M059J (cell line): Measurements from ENCODE around the gene TCAF2. TPM values are rescaled to one million over a fixed set of nuclear protein-coding genes. Genes with fewer than 3 reads are reported as not detected.
"Not testable (repeated sequence)": the region's sequence is repeated elsewhere in the genome, so short reads cannot be mapped to it uniquely, and the experiment has no call there.

ENCODE experiments used
- DNase-seq: peaks from one replicate; pipeline ENCODE4 v3.0.0-alpha.2; 2012; ENCODE audit warnings: low read depth
- total RNA-seq: library from RNA; depleted of rRNA; stranded (reverse); fragments of >200 nt; shearing (Covaris generic); gene quantifications from 2 replicates; pipeline ENCODE4 v1.2.3, GENCODE V29; 2014; rRNA removed

The TCAF2 gene
- 2.3 and 3.9 TPM in 2 replicates for total RNA-seq

DNA sequence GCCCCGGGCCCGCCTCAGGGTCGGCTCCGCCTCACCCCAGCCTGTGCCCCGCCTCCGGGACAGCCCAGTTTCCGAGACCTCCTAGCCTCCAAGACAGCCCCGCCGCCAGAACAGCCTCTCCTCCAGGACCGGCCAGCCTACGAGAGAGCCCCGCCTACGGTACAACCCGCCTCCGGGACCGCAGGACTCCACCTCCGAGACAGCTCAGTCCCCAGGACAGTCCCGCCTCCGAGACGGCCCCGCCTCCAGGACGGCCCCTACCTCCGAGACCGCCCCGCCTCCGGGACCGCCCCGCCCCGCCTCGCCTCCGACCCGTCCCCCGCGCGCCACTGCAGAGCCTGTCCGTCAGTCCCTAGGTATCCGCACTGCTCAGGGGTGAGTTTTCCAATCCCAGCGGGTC, at the start of gene TCAF2:
Gene TCAF2, plus strand, starts transcription at position 329 of the 400 bp plus-strand sequence.
- DNase-seq: not testable (repeated sequence)

DNA sequence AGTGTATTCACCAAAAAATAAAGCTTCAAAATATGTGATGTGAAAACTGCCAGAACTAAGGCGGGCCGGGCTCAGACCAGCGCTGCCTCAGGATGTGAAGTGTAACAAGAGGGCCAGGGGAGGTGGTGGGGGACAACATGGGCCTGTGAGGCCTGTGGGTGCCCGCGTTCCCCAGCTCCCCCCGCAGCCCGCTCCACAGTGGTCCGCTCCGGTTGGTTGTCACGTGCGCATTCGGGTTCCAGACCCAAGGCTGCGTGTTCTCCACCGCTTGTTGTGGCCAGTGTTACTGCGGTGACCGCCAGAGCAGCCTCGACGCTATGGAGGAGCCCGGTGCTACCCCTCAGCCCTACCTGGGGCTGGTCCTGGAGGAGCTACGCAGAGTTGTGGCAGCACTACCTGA, 49.3 kb upstream of the TCAF2 start, which contains the start of gene CTAGE15:
Gene CTAGE15, plus strand, starts transcription at position 301 of the 400 bp plus-strand sequence. Its CDS starts 17 bp downstream, at position 318.
- not testable (repeated sequence) for DNase-seq

DNA sequence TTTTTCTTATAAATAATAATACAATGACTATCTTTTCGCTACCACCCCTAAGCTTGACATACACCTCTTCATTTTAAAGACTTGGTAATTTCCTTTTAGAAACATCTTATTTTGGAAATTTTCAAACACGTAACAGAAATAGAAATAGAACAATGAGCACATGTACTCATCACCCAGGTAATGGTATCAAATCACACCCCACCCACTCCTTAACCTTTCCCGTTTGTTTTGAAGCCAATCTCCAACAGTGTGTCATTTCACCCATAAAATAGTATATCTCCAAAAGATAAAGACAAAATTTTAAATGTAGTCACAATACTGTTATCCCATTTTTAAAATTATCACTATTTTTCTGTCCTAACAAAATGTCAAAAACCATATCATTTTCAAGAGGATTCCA, 32.6 kb upstream of the TCAF2 start:
- not testable (repeated sequence) for DNase-seq

DNA sequence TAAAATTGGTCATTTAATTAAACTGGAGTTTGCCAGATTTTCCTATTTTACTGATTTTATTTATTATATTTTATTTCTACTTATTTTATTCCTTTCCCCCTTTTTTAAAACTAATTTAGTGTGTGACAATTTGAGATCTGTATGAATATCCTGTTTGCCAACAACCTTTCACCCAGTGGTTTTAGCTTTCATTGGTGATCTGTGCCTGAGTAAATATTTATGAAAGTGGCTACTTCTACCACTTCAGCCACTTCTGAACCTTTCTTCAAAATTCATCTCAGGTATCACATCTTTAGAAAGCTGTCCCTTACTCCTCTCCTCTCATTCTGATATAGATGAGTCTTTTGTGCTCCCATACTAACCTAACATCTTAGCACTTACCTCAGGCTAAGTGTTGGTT, 30.9 kb upstream of the TCAF2 start:
- not testable (repeated sequence) for DNase-seq

DNA sequence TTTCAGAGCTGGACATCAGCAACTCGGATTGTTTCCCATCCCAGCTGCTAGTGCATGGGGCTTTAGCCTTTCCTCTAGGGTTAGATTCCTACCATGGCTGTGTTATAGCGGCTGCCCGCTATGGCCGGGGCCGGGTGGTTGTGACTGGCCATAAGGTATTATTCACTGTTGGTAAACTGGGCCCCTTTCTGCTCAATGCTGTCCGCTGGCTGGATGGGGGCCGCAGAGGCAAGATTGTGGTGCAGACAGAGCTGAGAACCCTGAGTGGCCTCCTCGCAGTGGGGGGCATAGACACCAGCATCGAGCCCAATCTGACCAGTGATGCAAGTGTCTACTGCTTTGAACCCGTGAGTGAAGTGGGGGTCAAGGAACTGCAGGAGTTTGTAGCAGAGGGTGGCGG, 22.7 kb upstream of the TCAF2 start:
- DNase-seq: not testable (repeated sequence)

DNA sequence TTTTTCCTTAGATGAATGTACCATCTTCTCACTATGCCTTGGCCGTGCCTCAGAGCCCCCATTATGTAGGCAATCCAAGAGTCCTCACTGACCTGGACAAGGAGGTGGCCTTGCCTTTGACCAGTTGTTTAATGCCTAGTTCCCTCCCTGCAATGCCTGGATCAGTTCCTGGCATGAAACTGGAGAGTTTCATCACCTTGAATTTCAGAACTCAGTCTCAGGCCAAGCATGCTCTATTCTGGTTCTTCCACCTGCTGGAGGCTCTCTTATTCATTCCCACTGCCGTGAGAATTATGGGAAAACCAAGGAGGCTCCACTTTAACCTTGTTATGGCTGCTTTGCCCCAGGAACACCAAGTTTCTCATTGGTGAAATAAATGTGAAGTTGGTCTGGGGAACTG, 17.2 kb upstream of the TCAF2 start:
- not testable (repeated sequence) for DNase-seq

DNA sequence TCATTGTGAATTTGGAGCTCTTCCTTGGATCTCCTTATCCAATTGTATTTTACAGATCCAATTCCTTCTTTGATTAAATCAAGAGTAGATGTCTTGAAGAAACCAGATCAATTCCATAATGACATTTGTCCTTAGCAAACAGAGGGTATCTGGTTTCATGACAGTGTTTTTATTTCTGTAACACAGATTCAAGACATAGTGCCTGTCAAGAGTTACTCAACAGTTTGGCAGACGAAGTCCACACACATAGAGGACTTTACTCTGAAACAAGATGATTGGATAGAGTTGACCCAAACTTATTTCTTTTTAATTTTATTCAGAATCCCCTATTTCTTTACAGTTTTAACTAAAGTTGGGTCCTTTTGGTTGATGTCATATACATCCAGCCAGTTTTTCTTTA, 14.7 kb upstream of the TCAF2 start:
- DNase-seq: not testable (repeated sequence)

DNA sequence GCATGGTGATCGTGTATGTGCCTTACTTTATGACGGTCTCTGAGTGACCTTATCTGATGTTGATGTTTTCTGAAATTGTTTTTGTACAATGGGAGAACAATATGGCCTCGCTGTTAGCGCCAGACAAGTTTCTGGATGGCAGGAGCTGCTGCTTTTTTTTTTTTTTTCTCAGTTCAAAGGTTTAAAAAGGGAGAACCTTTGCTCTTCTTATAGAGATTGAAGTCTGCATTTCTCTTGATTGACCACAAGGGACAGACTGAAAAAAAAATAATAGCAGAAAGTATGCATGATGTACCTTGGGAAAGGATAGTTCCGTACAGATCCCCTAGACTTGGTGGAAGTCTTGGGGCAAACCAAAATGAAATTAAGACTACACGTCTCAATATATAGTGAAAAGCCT, 5.2 kb upstream of the TCAF2 start:
- not testable (repeated sequence) for DNase-seq

DNA sequence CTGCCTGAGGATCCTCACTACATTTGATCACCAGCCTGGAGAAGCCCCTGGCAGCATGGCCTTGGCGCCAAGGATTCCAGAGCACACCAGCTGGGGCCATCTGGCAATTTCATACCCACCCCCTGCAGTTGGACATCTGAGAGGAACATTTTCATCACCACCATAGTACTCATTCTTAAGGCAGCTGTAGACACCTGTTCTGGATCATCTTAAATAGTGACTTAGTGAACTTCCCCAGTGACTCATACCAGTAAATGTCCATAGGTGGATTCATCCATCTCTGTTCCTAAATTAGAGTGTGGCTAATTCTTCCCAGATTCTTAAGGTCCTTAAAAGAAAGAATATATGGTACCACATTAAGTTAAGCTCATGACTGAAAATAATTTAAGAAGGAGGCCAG, 3.6 kb upstream of the TCAF2 start:
- not testable (repeated sequence) for DNase-seq

DNA sequence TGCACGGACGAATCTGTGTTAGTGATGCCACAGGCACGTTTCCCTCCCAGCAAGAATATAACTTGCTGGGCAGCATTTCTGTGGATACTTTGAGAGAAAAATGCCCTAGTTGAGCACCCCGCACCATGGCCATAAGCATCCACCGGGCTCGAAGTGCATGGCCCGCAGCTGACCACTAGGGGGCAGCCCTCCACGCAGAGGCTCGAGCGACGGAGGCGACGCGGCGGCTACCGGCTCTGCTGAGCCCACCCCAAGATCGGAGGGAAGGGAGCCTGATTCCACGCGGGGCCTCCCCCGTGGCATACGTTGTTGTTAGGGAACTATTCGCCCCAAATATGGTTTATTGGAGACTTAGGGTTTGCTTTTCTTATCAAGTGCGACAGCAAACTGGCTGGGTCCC, 716 bp upstream of the TCAF2 start:
- not testable (repeated sequence) for DNase-seq

DNA sequence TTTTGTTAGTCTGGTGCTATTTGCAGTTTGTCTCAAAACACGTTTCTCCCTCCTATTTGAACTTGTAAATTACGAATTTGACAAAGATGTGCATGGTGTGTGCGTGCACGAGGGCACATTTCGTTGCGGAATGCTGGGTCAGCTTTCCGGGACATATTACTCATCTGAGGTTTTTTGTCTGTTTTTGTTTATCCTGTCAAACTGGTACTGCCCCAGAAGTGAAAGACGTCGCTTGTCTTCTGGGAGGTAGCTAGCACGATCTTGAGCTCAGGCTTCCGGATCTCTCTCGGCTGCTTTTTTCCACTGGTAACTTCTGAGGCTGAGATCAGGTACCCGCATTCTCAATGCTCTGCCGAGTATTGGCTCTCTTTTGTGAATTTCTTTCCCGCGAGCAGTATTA, 401 bp downstream of the TCAF2 start:
- DNase-seq: not testable (repeated sequence)

DNA sequence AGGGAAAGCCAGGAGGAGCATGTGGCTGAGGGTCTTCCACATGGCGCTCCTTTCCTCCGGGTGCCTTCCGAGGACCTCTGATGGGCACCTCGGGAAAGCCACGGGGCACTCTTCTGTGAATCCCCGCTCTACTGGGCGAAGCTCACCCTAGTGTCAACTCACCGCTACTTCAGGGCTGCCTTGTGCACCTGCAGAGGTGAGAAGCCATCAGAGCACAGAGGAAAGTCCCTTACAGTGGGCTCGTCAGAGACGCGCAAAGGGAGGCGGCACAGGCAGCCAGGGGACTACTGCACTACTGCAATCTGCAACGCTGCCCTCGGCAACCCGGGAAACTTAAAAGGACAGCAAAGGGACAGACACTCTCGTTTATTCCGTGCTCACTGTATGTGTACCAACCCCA, 1.4 kb downstream of the TCAF2 start:
- DNase-seq: not testable (repeated sequence)

DNA sequence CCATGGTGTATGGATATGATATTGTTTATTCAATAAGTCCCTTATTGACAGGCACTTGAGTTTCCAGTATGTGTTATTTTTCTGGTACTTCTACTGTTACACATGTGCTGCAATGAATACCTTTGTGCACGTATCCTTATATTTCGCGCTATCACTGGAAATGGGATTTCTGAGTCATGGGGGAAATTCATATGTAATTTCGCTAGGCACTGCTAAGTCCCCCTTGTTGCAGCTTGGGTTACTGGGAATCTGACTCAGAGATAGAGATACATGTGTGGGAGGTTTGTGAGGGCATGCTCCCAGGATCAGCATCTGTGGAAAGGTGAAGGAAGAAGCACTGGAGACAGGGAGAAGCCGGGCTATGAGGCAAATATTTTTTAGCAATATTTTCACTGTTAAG, 9.9 kb downstream of the TCAF2 start:
- DNase-seq: not testable (repeated sequence)

DNA sequence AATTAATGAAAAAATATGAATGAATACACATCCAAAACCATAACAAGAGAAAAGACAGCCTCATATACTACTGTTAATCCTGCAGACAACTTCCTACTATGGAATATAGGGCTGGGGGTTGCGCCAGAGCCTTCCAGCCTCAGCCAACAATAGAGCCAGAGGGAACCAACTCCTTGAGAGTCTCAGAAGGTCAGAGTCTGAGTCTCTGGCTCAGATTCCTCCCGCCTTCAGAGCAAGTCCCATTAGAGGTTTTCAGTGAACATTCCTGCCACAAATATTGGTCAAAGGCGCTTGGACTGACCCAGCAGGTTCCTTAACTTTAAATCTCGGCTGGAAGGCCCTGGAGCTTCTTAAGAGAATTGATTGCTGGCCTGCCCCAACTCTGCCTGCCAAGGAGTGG, 11.7 kb downstream of the TCAF2 start:
- DNase-seq: not testable (repeated sequence)

DNA sequence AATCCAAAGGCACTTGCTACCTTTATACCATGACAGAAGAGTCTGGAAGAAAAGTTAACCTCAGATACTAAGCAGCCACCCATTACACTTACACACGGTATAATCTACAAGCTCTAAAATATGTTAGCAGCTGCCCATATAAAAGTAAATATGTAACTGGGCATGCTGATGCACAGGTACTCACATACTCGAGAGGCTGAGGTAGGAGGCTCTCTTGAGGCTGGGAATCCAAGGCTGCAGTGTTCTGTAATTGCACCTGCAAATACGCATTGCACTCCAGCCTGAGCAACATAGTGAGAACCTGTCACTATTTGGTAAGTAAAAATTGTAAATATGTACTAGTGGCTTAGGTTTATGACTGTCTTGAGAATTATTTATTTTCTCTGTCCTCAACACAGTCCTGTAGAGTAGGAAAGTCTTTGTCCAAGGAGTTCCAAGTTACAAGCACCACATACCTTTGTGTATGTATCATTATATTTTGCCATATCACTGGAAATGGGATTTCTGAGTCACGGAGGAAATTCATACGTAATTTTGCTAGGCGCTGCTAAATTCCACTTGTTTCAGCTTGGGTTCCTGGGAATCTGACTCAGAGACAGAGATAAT, 12.3 kb downstream of the TCAF2 start:
- DNase-seq: not testable (repeated sequence)

DNA sequence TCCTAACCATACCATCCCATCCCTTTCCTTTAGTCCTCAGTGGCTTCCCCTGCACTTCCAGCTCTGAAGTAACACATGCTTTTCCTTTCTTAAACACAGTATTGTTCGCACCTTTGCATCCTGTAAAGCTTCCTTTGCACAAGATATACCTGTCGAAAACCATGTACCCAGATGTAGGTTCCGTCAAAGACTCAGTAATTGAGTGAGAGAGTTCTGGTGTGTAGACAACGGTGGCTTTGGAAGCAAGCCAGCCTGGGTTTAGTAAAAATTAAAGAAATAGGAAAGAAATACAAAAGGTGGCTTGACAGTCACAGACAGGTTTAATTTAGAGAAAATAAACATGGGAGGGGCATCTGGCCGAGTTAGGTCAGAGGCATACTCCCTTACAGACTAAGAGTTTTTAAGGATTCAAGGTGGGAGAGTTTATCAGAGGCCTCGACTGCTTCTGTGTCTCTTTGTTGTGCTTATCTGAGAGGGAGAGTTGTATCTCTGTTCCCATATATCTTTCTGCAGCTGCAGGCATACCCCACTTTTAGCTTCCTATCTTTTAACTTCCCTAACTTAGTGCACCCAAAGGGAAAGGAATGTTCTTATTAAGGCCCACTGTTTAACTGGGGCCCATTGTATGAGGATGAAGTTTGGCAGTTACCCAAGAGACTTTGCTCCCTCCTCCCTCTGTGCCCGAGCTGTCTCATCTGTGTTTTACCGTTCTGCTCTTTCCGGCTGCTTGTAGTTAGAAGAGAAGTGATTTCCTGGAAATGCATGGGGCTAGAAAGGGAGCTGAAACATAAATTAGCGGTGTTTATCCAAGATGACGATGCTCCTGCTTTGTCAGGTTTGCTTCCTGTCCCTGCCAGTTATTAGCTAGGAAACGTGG, 14.8 kb downstream of the TCAF2 start:
- not testable (repeated sequence) for DNase-seq

DNA sequence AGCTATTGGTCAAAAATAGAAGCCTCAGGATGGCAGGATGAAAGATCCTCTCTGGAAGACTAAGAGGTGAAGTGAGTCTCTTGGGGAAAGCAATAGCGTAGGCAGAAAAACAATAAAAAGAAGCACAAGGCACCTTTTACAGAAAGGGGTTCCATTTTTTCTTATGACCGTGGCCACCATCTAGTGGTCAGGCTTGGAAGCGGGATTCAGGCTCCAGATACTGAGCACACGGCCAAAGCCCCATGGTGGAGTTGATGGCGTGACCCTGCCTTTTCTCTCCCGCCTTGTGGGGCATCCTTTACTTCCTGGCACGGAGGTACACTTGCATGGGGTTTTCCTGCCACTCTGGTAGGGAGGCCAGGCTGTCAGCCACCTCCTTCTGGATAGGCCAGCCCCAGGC, 18.6 kb downstream of the TCAF2 start:
- not testable (repeated sequence) for DNase-seq

DNA sequence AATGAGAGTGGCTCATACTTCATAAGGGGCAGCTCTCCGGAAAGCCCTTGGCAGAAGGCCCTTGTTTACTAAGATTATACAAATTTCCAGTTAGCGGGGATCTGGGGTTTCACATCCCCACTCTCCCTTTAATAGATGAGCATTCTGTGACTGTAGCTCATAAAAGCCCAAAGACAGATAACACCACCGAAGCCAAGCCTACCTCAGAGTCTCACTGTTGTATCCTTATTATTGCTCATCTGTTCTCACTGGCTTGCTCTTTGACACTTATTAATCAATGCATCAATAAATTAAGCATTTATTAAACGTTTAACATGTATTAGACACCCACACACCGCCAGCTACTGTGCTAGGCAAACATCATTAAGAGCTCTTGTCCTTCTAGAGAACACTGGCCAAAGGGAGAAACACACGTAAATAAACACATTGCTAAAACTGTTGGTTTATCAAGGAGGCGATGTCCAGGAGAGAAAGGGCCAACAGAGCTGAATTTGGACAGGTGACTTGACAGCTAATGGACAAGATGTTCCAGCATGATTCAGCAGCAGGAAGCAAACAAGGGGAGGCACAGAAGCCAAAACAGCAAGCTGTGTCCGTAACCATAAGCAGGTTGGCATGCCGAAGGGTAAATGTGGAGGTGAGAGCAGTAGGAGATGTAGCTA, 19.9 kb downstream of the TCAF2 start:
- DNase-seq: not testable (repeated sequence)

DNA sequence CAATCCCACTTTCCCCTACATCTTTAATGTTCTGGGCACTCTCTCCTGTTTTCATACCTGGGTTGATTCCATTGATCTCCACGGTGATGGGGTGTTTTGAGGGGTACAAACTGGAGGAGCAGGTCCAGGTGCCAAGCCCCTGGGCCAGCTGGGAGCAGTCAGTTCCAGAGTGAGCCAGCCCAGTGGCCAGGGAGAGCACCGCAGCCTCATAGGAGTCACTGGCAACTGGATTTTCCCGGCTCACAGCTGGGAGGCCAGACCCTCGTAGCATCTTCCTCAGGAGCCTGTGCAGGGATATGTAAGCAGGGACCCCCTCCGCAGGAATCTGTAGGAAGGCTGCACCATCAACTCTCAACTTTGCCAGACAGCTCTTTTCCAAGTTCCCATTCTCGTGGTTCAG, 25.8 kb downstream of the TCAF2 start:
- not testable (repeated sequence) for DNase-seq

DNA sequence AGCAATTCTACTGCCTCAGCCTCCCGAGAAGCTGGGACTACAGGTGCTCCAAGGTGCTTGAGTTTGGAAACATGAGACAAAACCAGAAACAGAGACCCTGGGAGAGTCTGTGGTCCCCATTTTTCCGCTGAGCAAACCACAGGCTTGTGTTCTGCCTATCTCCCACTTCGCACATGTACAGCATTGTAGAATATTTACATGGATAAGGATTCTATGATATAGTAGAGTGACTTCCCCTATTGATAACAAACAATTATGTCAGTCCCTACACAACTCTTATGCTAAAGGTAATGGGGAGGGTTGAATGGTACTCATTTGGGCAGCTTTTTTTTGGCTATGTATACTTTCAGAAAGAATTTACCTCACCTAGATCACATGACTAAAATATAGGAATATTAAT, 29.1 kb downstream of the TCAF2 start:
- DNase-seq: not testable (repeated sequence)

DNA sequence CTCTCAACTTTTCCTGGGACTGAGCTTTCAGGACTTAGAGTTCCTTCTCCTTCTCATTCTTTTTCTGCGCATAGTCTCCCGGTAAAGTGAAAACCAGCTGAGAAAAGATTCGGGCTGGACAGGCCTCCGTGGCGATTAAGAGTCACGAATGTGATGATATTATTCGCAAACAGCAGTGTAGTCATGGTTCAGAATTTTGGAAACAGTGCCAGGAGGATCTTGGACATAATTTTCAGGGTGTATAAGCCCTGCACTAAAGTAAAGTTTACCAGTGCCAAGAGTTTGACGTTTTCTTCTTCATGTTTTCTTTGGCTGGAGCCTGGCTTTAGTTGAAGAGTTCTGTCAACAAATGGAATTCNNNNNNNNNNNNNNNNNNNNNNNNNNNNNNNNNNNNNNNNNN, 29.7 kb downstream of the TCAF2 start:
- DNase-seq: not testable (repeated sequence)
